ENCODE measurements around the gene DDN. TPM values are rescaled to one million over a fixed set of nuclear protein-coding genes. Genes with fewer than 3 reads are reported as not detected.

Gene DDN
- total RNA-seq, 4 donors from 2014 or later: not detected

DNA sequence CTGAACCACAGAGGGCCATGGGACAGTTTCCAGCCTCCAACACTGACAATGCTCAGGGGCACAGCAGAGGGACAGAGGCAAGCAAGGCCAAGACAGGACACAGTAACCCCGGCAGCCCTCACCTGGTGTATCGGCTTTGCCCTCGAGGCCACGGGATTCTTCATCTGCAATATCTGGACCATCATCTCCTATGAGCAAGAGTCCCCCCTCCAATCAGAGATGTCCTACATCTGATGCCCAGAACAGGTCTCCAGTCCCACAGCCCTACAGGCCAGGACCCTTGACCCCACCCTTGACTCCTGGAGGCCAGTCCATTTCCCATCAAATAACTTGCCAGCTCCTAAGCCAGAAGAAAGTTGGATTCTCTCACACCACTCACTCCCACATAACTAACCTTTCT, 44.1 kb upstream of the DDN start:
- no peak overlapping the region for H3K27ac ChIP-seq
- no peak for ATAC-seq
- H3K36me3 ChIP-seq: peaks cover 0 to 100% of the 10 kb centered on the region in 2 donors
- 75% methylated on average over 2 of the region's 4 CpGs; no CpG with 5 or more reads in 1 of the 2 donors for WGBS, 2 donors (ENCODE audit: low coverage in 1 of 2)
- H3K4me1 ChIP-seq: no peaks in the 10 kb centered on the region
- H3K27me3 ChIP-seq: no peaks in the 10 kb centered on the region
- no peaks in the 10 kb centered on the region for H3K9me3 ChIP-seq
- TF ChIP-seq POLR2AphosphoS5 (IDR thresholded peaks at IDR 0.05) (no peak), POLR2A (IDR thresholded peaks at IDR 0.05) (no peak), EP300 (IDR thresholded peaks at IDR 0.05) (no peak)
- TF ChIP-seq, protein P1, sequence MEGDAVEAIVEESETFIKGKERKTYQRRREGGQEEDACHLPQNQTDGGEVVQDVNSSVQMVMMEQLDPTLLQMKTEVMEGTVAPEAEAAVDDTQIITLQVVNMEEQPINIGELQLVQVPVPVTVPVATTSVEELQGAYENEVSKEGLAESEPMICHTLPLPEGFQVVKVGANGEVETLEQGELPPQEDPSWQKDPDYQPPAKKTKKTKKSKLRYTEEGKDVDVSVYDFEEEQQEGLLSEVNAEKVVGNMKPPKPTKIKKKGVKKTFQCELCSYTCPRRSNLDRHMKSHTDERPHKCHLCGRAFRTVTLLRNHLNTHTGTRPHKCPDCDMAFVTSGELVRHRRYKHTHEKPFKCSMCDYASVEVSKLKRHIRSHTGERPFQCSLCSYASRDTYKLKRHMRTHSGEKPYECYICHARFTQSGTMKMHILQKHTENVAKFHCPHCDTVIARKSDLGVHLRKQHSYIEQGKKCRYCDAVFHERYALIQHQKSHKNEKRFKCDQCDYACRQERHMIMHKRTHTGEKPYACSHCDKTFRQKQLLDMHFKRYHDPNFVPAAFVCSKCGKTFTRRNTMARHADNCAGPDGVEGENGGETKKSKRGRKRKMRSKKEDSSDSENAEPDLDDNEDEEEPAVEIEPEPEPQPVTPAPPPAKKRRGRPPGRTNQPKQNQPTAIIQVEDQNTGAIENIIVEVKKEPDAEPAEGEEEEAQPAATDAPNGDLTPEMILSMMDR (IDR thresholded peaks at IDR 0.05): no peak
- no peak overlapping the region for H3K4me3 ChIP-seq

DNA sequence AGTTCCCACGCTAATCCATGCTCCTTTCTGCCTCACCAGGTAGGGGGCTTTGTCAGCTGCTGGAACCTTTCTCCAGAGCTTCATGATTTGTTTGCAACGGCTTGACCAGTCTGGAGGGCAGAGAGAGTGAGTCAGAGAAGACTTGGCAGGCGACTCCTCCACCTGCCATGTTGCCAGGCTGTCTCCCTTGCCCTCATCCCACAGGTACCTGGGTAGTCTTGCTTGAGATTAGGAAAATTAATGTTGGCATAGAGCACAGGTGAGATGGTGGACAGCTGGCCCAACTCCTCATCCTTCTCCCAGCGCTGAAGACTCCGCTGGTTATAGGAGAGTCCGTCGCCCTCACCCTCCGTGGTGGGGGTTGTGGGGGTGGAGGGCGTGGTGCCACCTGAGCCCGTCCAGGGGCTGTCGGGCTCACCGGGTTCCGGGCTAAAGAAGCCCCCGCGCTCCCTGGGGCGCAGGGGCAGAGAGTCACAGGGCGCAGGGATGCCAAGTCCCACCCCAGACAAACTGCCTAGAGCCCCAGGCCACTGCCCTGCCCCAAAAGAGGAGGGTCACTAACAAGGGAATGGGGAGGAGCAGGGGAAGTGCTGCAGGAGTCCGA, 42.8 kb upstream of the DDN start:
- peaks cover 0 to 100% of the 10 kb centered on the region in 2 donors for H3K36me3 ChIP-seq
- 67 to 100% methylated on average over 1 of the region's 18 CpGs for WGBS, 2 donors (ENCODE audit: low coverage in 1 of 2)
- TF ChIP-seq POLR2A (IDR thresholded peaks at IDR 0.05): no peak
- TF ChIP-seq POLR2AphosphoS5 (IDR thresholded peaks at IDR 0.05): no peak
- TF ChIP-seq EP300 (IDR thresholded peaks at IDR 0.05): no peak
- TF ChIP-seq, protein P1 (IDR thresholded peaks at IDR 0.05): no peak
- no peaks in the 10 kb centered on the region for H3K4me1 ChIP-seq
- ATAC-seq: no peak
- H3K27me3 ChIP-seq: no peaks in the 10 kb centered on the region
- H3K9me3 ChIP-seq: no peaks in the 10 kb centered on the region
- H3K27ac ChIP-seq: no peak overlapping the region
- no peak overlapping the region for H3K4me3 ChIP-seq

DNA sequence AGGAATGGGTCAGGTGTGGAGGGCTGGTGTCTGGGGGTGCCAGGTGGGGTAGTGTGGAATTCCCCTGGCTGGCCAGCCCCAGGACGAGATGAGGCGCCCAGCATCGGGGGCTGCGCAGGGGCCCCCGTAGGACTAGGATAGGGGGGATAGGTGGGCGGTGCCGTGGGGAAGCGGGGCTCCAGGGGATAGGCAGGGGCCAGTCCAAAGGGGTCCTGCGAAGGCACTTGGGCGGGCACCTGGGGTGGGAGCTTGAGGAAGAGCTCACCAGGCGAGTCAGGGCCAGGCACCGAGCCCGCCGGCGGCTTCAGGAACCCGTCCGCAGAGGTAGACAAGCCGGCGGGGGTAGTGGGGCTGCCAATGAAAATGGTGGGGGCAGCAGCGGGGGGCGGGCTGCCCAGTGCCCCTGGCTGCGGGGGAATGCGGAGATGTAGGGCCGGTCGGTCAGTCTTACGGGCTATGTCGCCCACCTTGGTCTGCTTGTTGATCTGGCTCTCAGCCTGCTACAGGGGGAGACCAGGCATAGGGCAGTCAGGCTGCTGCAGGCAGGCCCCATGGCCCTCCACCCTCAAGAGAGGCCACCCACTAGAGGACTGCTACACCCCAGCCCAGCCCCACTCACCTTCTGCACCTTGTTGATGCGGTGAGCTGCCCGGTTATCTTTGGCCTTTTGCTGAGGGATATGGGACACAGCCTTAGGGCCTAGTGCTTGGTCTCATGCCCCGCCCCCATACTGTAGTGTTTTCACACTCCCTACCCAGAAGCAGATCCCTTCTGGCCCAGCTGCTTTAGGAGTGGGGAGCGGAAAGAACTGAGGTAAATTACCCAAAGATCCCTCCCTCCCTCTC, 42.1 kb upstream of the DDN start:
- Histone ChIP-seq H3K27ac (no peak overlapping the region), H3K27me3 (no peaks in the 10 kb centered on the region), H3K36me3 (peaks cover 0 to 99% of the 10 kb centered on the region in 2 donors), H3K9me3 (no peaks in the 10 kb centered on the region), H3K4me1 (no peaks in the 10 kb centered on the region), H3K4me3 (no peak overlapping the region)
- no peak for ATAC-seq
- WGBS, 2 donors (ENCODE audit: low coverage in 1 of 2): 85% methylated on average over 4 of the region's 31 CpGs; no CpG with 5 or more reads in 1 of the 2 donors
- TF ChIP-seq POLR2A (IDR thresholded peaks at IDR 0.05) (no peak), EP300 (IDR thresholded peaks at IDR 0.05) (no peak), POLR2AphosphoS5 (IDR thresholded peaks at IDR 0.05) (no peak)
- TF ChIP-seq, protein P1 (IDR thresholded peaks at IDR 0.05): no peak

DNA sequence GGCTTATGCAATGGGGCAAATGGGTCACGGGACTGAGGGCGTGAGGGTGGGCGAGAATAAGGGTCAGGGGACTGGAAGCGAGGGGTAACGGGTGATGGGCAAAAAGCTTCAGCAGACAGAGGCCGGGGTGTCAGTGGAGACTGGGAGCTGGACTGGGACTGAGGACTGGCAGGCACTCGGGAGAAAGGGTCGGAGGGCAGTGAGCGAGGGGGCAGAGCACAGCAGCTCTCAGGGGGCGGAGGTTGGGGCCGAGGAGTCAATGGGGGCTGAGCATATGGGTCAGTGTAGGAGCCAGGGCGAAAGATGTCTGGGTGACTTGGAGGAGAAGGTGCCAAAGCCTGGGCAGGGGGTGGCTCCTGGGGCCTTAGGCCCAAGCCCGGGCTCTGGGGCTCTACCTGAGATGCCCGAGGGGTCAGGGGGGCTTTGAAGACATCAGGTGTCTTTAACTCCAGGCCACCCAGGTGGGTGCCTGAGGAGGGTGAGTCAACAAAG, 41.2 kb upstream of the DDN start:
- Histone ChIP-seq H3K9me3 (no peaks in the 10 kb centered on the region), H3K27me3 (no peaks in the 10 kb centered on the region), H3K4me1 (no peaks in the 10 kb centered on the region), H3K36me3 (peaks cover 0 to 94% of the 10 kb centered on the region in 2 donors), H3K4me3 (no peak overlapping the region), H3K27ac (no peak overlapping the region)
- TF ChIP-seq EP300 (IDR thresholded peaks at IDR 0.05): no peak
- TF ChIP-seq, protein P1 (IDR thresholded peaks at IDR 0.05): no peak
- ATAC-seq: peak; percentile 13
- WGBS, 2 donors (ENCODE audit: low coverage in 1 of 2): 86 to 87% methylated on average over 3 to 14 of the region's 14 CpGs
